BE2C (cell line): ENCODE results near the gene MICU1.
A peak's percentile ranks its signal among the peaks of the same experiment; 100 is the strongest.

Source experiments
- DNase-seq: peaks from one replicate; pipeline ENCODE4 v3.0.0-alpha.2; 2020
- H3K27me3 ChIP-seq: fragments of 250-450 bp; sonication (Bioruptor Pico); 2 replicates; pipeline ENCODE4 v1.5.1; 2020; ENCODE audit warnings: mild to moderate bottlenecking
- H3K36me3 ChIP-seq: fragments of 250-450 bp; sonication (Bioruptor Pico); 2 replicates; pipeline ENCODE4 v1.5.1; 2020; ENCODE audit warnings: mild to moderate bottlenecking
- H3K4me1 ChIP-seq: fragments of 250-450 bp; sonication (Bioruptor Pico); 2 replicates; pipeline ENCODE4 v1.5.1; 2020
- H3K4me3 ChIP-seq: 2 replicates; pipeline ENCODE4 v1.5.1; 2011; ENCODE audit warnings: low read depth, low read length
- H3K9me3 ChIP-seq: fragments of 250-450 bp; sonication (Bioruptor Pico); 2 replicates; pipeline ENCODE4 v1.5.1; 2020
- CTCF ChIP-seq: IDR thresholded peaks from 2 replicates; pipeline ENCODE4 v1.5.1; 2012; ENCODE audit warnings: mild to moderate bottlenecking, low read depth, low read length

MICU1 gene

GRCh38 chr10:72587568-72587967, 38.3 kb downstream of the MICU1 start:
- DNase-seq, result no peak
- H3K4me1 ChIP-seq, result no peaks in the 10 kb centered on the region
- H3K27me3 ChIP-seq, result no peaks in the 10 kb centered on the region
- H3K4me3 ChIP-seq, result no peak overlapping the region
- H3K36me3 ChIP-seq, result no peaks in the 10 kb centered on the region
- TF ChIP-seq CTCF, result no peak
- no peaks in the 10 kb centered on the region for H3K9me3 ChIP-seq

GRCh38 chr10:72574636-72575035, 51.2 kb downstream of the MICU1 start:
- Histone ChIP-seq H3K4me1 (no peaks in the 10 kb centered on the region), H3K36me3 (no peaks in the 10 kb centered on the region), H3K27me3 (no peaks in the 10 kb centered on the region), H3K9me3 (no peaks in the 10 kb centered on the region), H3K4me3 (no peak overlapping the region)
- no peak for TF ChIP-seq CTCF
- no peak for DNase-seq

GRCh38 chr10:72573079-72573478, 52.8 kb downstream of the MICU1 start:
- Histone ChIP-seq H3K9me3 (no peaks in the 10 kb centered on the region), H3K4me3 (no peak overlapping the region), H3K36me3 (no peaks in the 10 kb centered on the region), H3K4me1 (no peaks in the 10 kb centered on the region), H3K27me3 (no peaks in the 10 kb centered on the region)
- DNase-seq, result no peak
- no peak for TF ChIP-seq CTCF

GRCh38 chr10:72567889-72568640, 57.8 kb downstream of the MICU1 start:
- DNase-seq, result no peak
- H3K36me3 ChIP-seq, result peaks cover 7% of the 10 kb centered on the region
- no peak overlapping the region for H3K4me3 ChIP-seq
- no peaks in the 10 kb centered on the region for H3K9me3 ChIP-seq
- H3K4me1 ChIP-seq, result no peaks in the 10 kb centered on the region
- H3K27me3 ChIP-seq, result no peaks in the 10 kb centered on the region
- peak; percentile 61 for TF ChIP-seq CTCF

- H3K4me1 ChIP-seq, result no peaks in the 10 kb centered on the region
- H3K9me3 ChIP-seq, result no peaks in the 10 kb centered on the region
- H3K27me3 ChIP-seq, result no peaks in the 10 kb centered on the region
- no peak for TF ChIP-seq CTCF
- no peak overlapping the region for H3K4me3 ChIP-seq
- DNase-seq, result no peak
- peaks cover 7% of the 10 kb centered on the region for H3K36me3 ChIP-seq
These were observed 58.5 kb downstream of the MICU1 start for GRCh38 chr10:72567421-72567820.

GRCh38 chr10:72564596-72564995, 61.3 kb downstream of the MICU1 start:
- H3K27me3 ChIP-seq, result no peaks in the 10 kb centered on the region
- no peak for DNase-seq
- no peak for TF ChIP-seq CTCF
- no peak overlapping the region for H3K4me3 ChIP-seq
- H3K4me1 ChIP-seq, result no peaks in the 10 kb centered on the region
- no peaks in the 10 kb centered on the region for H3K9me3 ChIP-seq
- H3K36me3 ChIP-seq, result peaks cover 25% of the 10 kb centered on the region
